Fibroblast of skin of right quadriceps (primary cell): ENCODE results near the gene PHOSPHO2.

Experiments used
- DNase-seq: peaks from one replicate; pipeline ENCODE4 v3.0.0-alpha.2; 2013

PHOSPHO2 gene

GRCh38 chr2:169718930-169719504 is 24.7 kb downstream of the PHOSPHO2 start:
- DNase-seq: no peak

DNA sequence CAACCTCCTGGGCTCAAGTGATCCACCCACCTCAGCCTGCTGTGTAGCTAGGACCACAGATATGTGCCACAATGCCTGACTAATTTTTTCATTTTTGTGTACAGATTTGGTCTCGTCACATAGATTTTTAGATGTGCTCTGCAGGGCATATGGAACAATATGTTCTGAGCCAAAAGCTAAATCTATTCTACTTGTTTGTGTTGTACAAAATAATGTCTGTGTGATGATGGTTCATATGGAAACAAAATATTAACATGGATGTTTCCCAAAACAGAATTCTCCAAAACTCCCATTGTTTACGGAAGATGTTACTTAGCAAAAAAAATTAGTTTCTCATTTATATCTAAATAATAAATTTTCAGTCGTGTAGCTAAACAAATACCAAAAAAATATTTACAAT is 26.7 kb downstream of the PHOSPHO2 start:
- DNase-seq: no peak

- DNase-seq: no peak
Observed at GRCh38 chr2:169727065-169727464, 32.8 kb downstream of the PHOSPHO2 start.

- no peak for DNase-seq
Observed at GRCh38 chr2:169729274-169729605, 35.0 kb downstream of the PHOSPHO2 start.

GRCh38 chr2:169732075-169732474 is 37.8 kb downstream of the PHOSPHO2 start:
- DNase-seq: no peak

DNA sequence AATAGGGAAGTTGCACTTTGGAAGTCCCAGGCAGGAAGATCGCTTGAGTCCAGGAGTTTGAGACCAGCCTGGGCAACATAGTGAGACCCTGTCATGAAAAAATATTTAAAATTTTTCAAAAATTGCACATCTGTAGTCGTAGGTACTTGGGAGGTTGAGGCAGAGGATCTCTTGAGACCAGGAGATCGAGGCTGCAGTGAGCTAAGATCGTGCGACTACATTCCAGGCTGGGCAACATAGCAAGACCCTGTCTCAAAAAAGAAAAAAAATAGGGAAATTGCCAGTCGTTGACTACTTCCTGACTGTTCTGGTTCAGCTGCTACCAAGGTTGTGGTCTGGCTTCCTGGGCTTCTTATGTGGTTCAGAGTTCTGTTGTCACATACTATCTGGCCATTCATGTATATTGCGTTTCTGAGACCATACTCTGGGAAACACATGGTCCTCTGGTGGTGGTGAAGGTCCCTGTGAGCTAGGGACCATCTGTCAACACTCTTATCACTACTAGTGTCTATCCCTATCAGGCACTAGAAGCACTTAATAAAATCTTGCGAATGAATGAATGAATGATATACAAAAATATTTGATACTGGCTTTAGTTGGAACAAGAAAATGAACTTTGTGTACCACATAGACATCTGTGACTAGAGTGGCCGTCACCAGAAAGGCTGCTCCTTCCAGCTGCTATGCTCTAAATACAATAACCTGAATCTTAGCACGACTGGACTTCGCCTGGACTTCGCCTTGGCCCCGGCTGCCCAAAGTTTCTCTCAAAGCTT is 38.5 kb downstream of the PHOSPHO2 start:
- DNase-seq: no peak

GRCh38 chr2:169734169-169734847 is 40.0 kb downstream of the PHOSPHO2 start:
- DNase-seq: no peak

GRCh38 chr2:169735623-169736022 is 41.4 kb downstream of the PHOSPHO2 start:
- DNase-seq: no peak

- DNase-seq: no peak
Observed at GRCh38 chr2:169736902-169737301, 42.6 kb downstream of the PHOSPHO2 start.

DNA sequence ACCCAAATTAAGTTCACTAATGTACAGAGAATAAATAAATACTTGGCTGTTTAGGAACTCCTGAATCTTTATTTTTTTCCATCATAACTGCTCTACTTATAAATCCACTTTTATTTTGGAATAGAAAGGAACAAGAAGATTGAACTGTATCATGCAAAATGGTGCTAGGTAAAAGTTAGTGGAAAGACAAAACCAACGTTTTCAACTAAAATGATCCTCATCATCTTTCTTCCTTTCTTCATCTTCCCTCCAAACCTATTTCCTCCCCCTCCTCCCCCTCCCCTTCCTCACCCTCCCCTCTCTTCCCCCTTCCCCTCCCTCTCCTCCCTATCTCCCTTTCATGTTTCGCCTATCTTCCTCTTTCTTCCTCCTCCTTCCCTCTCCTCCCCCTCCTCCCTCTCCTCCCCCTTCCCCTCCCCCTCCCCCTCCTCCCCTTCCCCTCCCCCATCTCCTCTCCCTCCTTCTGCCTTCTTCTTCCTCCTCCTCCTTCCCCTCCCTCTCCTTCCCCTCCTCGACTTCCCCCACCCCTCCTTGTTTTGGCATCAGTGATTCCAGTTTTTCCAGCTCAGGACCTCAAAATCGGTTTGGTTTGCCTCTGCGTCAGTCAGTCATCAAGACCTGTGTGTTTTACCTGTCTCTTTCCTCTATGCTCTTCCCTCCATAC is 44.4 kb downstream of the PHOSPHO2 start:
- no peak for DNase-seq

- no peak for DNase-seq
Observed at GRCh38 chr2:169739351-169739750, 45.1 kb downstream of the PHOSPHO2 start.

DNA sequence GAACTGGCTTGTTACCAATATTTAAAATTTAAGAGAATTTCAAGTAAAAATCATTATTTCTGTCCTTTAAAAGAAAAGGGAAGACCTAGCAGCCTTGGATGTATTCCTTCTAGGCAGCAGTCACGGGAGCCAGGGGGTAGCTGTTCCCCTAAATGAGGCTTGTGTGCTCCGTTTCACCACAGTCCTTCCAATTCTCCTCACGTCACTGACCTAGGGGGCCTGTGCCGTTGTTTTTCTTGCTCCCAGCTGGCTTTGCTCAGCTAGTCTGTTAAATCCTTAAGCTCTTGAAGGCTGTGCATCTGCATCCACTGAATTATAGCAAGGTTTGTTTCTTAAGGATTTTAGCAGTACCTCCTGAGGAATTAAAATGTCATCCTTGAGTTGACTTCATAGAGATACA is 49.3 kb downstream of the PHOSPHO2 start:
- no peak for DNase-seq

- no peak for DNase-seq
Observed at GRCh38 chr2:169746240-169746639, 52.0 kb downstream of the PHOSPHO2 start.

GRCh38 chr2:169748319-169748718 is 54.0 kb downstream of the PHOSPHO2 start:
- DNase-seq: no peak
